ENCODE data around the gene ANXA2R. TPM values are rescaled to one million over a fixed set of nuclear protein-coding genes. Genes with fewer than 3 reads are reported as not detected.

ANXA2R gene
- total and polyA plus RNA-seq, 9 of the 15 experiments (the other 6 are each of a cell fraction or from before 2014, with no cell fraction given): 2.1 to 4.8 (median 3.4) TPM

- TF ChIP-seq ZBTB40 (IDR thresholded peaks at IDR 0.05): 0 out of 2 replicates have a peak, but pooled peaks have one; percentile 21
- TF ChIP-seq ZBTB40 (CRISPR knock-in tag; IDR thresholded peaks at IDR 0.05): no peak
- TF ChIP-seq ARID1B (IDR thresholded peaks at IDR 0.05): no peak
- no peak for TF ChIP-seq BHLHE40 (IDR thresholded peaks at IDR 0.05; ENCODE audit: low read length)
- no peak for TF ChIP-seq KLF16 (IDR thresholded peaks at IDR 0.05)
- TF ChIP-seq ZNF699 (CRISPR knock-in tag; IDR thresholded peaks at IDR 0.05; ENCODE audit: insufficient replicate concordance): no peak
- TF ChIP-seq CBX8 (IDR thresholded peaks at IDR 0.05; ENCODE audit: borderline replicate concordance, extremely low read depth, low read depth, low read length, poor library complexity, severe bottlenecking): no peak
- no peak for TF ChIP-seq ZNF785 (CRISPR knock-in tag; IDR thresholded peaks at IDR 0.05)
- no peak for TF ChIP-seq ZNF707 (CRISPR knock-in tag; conservative IDR thresholded peaks at IDR 0.05)
- no peak for TF ChIP-seq SREBF2 (CRISPR knock-in tag; IDR thresholded peaks at IDR 0.05)
- no peak for TF ChIP-seq ZFP91 (CRISPR knock-in tag; IDR thresholded peaks at IDR 0.05)
- no peak for TF ChIP-seq STAG1 (CRISPR knock-in tag; IDR thresholded peaks at IDR 0.05; ENCODE audit: borderline replicate concordance)
- no peak for TF ChIP-seq MXD1 (CRISPR knock-in tag; IDR thresholded peaks at IDR 0.05; ENCODE audit: borderline replicate concordance, poor library complexity, severe bottlenecking)
- TF ChIP-seq TEAD4 (IDR thresholded peaks at IDR 0.05; ENCODE audit: low read length): no peak
- TF ChIP-seq TEAD4 (CRISPR knock-in tag; IDR thresholded peaks at IDR 0.05; ENCODE audit: borderline replicate concordance): no peak
- no peak for TF ChIP-seq WHSC1 (IDR thresholded peaks at IDR 0.05; ENCODE audit: low read length)
- no peak for TF ChIP-seq NR2F6 (CRISPR knock-in tag; IDR thresholded peaks at IDR 0.05)
- no peak for TF ChIP-seq MTF1 (CRISPR knock-in tag; IDR thresholded peaks at IDR 0.05; ENCODE audit: borderline replicate concordance)
Observed at GRCh38 chr5:43041110-43041668, 1.1 kb upstream of the ANXA2R start (continued).

Measured in K562 (cell line).